Measurements from ENCODE around the gene C21orf91. TPM values are rescaled to one million over a fixed set of nuclear protein-coding genes. Genes with fewer than 3 reads are reported as not detected.
"Not testable (repeated sequence)": the region's sequence is repeated elsewhere in the genome, so short reads cannot be mapped to it uniquely, and the experiment has no call there.

C21orf91 gene
- total RNA-seq, 1 donor from 2014 or later = 49.2 TPM

DNA sequence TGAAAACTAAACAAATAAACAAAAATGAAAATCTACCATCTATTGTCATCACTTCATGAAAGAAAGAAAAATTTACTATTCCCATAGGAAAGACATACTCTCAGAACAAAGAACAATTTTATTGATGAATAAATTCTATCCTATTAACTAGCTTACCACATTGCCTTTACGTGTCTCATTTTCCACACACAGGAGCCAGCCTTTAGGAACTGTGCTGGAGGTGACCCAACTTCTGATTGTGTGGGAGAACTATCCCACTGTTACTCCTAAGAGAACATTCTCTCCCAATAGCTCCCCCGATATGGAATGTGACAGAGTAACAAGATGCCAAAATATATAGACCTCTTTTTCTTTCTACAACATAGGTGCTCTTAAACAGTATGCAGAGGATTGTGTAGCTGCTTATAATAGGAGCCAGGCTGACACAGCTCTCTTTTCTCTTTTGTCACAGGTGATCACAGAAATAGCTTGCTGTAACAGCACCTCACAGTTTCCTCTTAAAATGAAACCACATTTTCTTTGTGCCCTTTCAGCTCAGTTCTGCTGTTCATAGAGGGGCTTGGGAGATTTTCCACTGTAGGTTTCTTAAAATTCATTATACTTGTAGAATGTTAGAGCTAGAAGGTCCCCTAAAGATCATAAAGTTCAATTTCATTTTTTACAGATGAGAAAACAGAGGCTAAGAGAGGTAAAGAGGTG lies 35.5 kb downstream of the C21orf91 start:
- Mint-ChIP-seq H3K4me1 (ENCODE audit: low read depth) (peaks cover 98% of the 10 kb centered on the region), H3K27me3 (ENCODE audit: insufficient read depth) (no peaks in the 10 kb centered on the region), H3K27ac (peak overlapping the region; percentile 84), H3K9me3 (peaks cover 3% of the 10 kb centered on the region), H3K36me3 (ENCODE audit: low read depth) (peaks cover 49% of the 10 kb centered on the region), H3K4me3 (peak overlapping the region; percentile 34)
- intact Hi-C loops (cut with micrococcal nuclease) = loop anchor here (1.0 to 5.0 kb wide), 7 partner anchors 7 to 469 kb away; partner anchors contain the start of gene C21orf91
- no peak for DNase-seq (ENCODE audit: low spot score)

DNA sequence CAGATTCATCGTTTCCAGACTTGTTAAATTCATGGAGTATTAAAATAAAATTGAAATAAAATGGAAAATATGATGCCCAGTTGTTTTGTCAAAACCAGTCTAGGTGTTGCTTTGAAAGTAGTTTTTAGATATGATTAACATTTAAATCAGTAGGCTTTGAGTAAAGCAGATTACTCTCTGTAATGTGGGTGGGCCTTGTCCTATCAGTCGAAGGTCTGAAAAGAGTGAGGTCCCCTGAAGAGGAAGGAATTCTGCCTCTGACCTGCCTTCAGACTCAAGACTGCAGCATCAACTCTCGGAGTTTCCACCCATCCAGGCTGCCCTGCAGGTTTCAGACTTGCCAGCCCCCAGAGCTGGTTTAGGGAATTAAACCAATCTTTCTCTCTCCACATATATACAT lies 36.2 kb downstream of the C21orf91 start:
- intact Hi-C loops (cut with micrococcal nuclease) = loop anchor here (5.0 kb wide), 1 partner anchor 469 kb away; no protein-coding TSS in a partner anchor
- H3K36me3 Mint-ChIP-seq (ENCODE audit: low read depth) = peaks cover 48% of the 10 kb centered on the region
- peak overlapping the region; percentile 35 for H3K4me3 Mint-ChIP-seq
- no peaks in the 10 kb centered on the region for H3K27me3 Mint-ChIP-seq (ENCODE audit: insufficient read depth)
- H3K27ac Mint-ChIP-seq = peak overlapping the region; percentile 84
- no peak for DNase-seq (ENCODE audit: low spot score)
- peaks cover 92% of the 10 kb centered on the region for H3K4me1 Mint-ChIP-seq (ENCODE audit: low read depth)
- H3K9me3 Mint-ChIP-seq = peaks cover 3% of the 10 kb centered on the region

DNA sequence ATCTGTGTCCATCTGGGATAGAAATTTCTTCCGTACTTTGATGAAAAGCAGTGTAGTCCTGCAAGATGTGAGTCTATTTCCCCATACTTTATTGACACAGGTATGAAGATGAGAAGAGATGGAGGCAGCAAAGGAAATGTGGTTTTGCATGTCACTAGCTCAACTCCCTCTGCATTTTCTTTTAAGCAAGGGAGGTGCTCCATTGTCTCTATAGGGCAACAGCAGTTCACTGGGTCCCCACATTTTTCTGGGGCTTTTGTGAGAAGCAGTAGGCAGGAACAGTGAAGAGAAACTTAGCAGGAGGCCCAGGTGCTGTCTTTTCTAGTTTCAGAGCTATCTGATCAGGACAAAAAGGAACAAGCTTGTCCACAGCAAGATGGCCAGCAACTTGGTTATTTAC lies 37.1 kb downstream of the C21orf91 start:
- Mint-ChIP-seq H3K4me1 (ENCODE audit: low read depth) (peaks cover 90% of the 10 kb centered on the region), H3K9me3 (peaks cover 3% of the 10 kb centered on the region), H3K4me3 (peak overlapping the region; percentile 67), H3K36me3 (ENCODE audit: low read depth) (peaks cover 51% of the 10 kb centered on the region), H3K27ac (peak overlapping the region; percentile 93), H3K27me3 (ENCODE audit: insufficient read depth) (no peaks in the 10 kb centered on the region)
- intact Hi-C loops (cut with micrococcal nuclease) = loop anchor here (5.0 kb wide), 1 partner anchor 470 kb away; no protein-coding TSS in a partner anchor
- DNase-seq (ENCODE audit: low spot score) = no peak

DNA sequence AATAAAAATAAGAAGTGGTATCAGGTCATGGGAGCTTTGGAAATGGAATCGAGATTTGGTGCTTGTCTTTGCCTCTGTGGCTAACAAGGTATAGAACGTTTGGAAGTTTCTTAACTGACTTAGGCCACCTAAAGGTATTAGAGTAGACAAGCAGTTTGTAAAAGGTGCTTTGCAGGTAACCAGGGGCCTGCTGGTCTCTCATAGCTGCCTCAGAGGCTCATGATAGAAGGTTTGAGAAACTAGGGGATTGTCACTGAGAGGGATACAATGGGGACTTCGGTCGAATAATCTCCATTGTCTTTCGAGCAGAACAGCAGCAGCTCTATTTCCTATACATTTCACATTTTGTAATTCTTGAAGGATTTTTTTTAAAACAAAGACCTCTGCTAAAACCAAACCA lies 37.6 kb downstream of the C21orf91 start:
- peak overlapping the region; percentile 93 for H3K27ac Mint-ChIP-seq
- peak overlapping the region; percentile 67 for H3K4me3 Mint-ChIP-seq
- DNase-seq (ENCODE audit: low spot score) = no peak
- H3K9me3 Mint-ChIP-seq = peaks cover 3% of the 10 kb centered on the region
- intact Hi-C loops (cut with micrococcal nuclease) = loop anchor here (5.0 kb wide), 1 partner anchor 471 kb away; no protein-coding TSS in a partner anchor
- H3K36me3 Mint-ChIP-seq (ENCODE audit: low read depth) = peaks cover 49% of the 10 kb centered on the region
- H3K27me3 Mint-ChIP-seq (ENCODE audit: insufficient read depth) = no peaks in the 10 kb centered on the region
- peaks cover 90% of the 10 kb centered on the region for H3K4me1 Mint-ChIP-seq (ENCODE audit: low read depth)

DNA sequence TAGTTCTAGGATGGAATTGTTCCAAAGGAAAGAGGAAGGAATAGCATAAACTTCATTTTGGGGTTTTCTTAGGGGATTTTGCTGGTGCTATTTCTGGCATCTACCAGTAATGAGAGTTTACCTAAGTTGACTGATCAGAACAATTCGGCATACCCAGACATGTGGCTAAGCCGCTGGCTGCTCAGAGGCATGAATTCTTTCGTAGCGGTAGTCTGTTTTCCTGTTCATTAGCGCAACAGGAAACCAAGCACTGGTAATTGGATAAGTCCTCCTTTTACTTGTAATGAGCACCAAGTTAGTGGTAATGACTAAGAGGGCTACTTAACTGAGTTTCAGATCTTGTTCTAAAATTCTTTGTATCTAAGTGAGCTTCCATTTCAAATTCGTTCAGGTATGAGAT lies 38.6 kb downstream of the C21orf91 start:
- intact Hi-C loops (cut with micrococcal nuclease) = loop anchor here (5.0 kb wide), 1 partner anchor 472 kb away; no protein-coding TSS in a partner anchor
- Mint-ChIP-seq H3K27ac (peak overlapping the region; percentile 82), H3K36me3 (ENCODE audit: low read depth) (peaks cover 41% of the 10 kb centered on the region), H3K4me3 (peak overlapping the region; percentile 53), H3K27me3 (ENCODE audit: insufficient read depth) (no peaks in the 10 kb centered on the region), H3K4me1 (ENCODE audit: low read depth) (peaks cover 90% of the 10 kb centered on the region), H3K9me3 (peaks cover 3% of the 10 kb centered on the region)
- DNase-seq (ENCODE audit: low spot score) = peak; percentile 39

DNA sequence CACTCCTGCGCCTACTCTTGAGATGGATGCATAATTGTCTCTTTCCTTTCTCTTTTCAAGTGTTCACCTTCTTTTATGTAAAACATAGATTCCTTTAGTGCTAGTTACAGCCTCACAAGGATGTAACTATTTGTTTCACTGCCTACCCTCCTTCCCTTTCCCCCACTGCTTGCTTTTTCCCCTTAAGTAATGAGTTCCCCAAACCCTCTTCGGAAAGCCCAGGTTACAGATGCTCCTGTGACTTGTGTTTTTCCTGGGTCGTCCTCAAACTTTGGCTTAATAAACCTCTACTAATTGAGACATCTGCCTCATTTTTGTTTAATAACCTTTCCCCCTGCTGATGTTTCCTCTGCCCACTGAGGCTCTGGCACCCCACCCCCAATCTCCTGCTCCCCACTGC lies 39.2 kb downstream of the C21orf91 start:
- Mint-ChIP-seq H3K4me1 (ENCODE audit: low read depth) (peaks cover 86% of the 10 kb centered on the region), H3K36me3 (ENCODE audit: low read depth) (peaks cover 36% of the 10 kb centered on the region), H3K9me3 (peaks cover 3% of the 10 kb centered on the region), H3K27me3 (ENCODE audit: insufficient read depth) (no peaks in the 10 kb centered on the region), H3K27ac (peak overlapping the region; percentile 82), H3K4me3 (peak overlapping the region; percentile 53)
- no peak for DNase-seq (ENCODE audit: low spot score)
- intact Hi-C loops (cut with micrococcal nuclease) = loop anchor here (5.0 kb wide), 1 partner anchor 472 kb away; no protein-coding TSS in a partner anchor

DNA sequence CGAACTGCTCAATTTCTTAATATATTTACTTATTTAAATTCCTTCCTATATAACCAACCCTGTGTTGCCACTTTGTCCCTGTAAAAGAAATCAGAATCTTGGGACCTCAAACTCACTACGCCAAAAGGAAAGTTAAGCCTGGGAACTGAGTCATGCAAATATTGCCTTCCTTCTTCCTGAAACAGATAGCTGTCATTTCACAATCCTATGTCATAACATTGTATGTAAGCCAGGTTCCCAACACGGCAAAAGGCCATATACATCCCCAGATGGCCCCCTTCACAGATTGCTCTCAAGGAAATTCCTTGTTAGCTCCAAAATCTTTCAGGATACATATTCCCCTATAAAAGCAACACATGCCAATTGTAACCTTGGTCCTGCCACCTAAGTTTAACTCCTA lies 39.7 kb downstream of the C21orf91 start:
- H3K27me3 Mint-ChIP-seq (ENCODE audit: insufficient read depth) = no peaks in the 10 kb centered on the region
- H3K4me3 Mint-ChIP-seq = peak overlapping the region; percentile 53
- DNase-seq (ENCODE audit: low spot score) = no peak
- H3K27ac Mint-ChIP-seq = peak overlapping the region; percentile 82
- intact Hi-C loops (cut with micrococcal nuclease) = no loop called here
- H3K36me3 Mint-ChIP-seq (ENCODE audit: low read depth) = peaks cover 38% of the 10 kb centered on the region
- H3K4me1 Mint-ChIP-seq (ENCODE audit: low read depth) = peaks cover 83% of the 10 kb centered on the region
- H3K9me3 Mint-ChIP-seq = peaks cover 8% of the 10 kb centered on the region

DNA sequence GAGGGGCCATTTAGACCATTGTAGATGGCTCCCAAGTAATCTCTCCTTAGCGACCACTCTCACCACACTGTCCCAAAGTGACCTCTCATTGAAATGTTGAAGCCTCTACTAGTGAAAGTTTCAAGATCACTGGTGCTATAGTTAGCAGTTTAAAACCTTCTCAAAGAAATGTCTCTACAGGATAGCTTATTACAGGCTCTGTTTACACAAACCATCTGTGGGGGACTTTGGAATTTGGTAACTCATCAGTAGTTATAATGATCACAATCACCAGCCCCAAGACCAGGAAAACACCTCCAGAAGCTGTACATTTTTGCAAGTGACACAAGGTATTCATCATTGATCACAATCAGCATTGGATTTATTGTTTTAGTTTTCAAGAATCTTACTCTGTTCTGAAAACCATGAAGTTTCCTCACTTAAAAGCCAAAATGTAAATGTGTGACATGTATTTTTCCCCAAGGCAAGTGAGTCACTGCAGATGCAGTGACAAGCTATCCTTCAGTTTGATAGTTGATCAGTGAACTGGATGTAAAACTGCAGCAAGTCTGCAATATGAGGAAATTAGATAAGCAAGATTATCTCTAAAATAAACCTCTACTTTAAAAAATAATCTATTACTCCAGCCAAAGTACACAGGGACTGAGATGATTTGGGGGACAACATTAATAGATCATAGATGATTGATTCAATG lies 41.9 kb downstream of the C21orf91 start:
- no peak for DNase-seq (ENCODE audit: low spot score)
- H3K36me3 Mint-ChIP-seq (ENCODE audit: low read depth) = peaks cover 49% of the 10 kb centered on the region

DNA sequence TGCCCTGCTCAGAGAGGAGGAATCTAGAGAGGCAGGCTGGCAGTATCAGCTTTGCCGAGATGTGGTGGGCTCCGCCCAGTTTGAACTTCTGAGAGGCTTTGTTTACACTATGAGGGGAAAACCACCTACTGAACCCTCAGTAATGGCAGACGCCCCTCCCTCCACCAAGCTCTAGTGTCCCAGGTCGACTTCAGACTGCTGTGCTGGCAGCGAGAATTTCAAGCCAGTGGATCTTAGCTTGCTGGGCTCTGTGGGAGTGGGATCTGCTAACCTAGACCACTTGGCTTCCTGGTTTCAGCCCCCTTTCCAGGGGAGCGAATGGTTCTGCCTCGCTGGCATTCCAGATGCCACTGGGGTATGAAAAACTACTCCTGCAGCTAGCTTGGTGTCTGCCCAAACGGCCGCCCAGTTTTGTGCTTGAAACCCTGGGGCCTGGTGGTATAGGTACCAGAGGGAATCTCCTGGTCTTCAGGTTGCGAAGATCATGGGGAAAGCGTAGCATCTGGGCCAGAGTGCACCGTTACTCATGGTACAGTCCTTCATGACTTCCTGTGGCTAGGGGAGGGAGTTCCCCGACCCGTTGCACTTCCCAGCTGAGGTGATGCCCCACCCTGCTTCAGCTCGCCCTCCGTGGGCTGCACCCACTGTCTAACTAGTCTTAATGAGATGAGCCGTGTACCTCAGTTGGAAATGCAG lies 43.6 kb downstream of the C21orf91 start:
- Mint-ChIP-seq H3K4me1 (ENCODE audit: low read depth) (peaks cover 55% of the 10 kb centered on the region), H3K9me3 (peaks cover 44% of the 10 kb centered on the region), H3K36me3 (ENCODE audit: low read depth) (peaks cover 48% of the 10 kb centered on the region), H3K27me3 (ENCODE audit: insufficient read depth) (no peaks in the 10 kb centered on the region), H3K27ac (peak overlapping the region; percentile 72), H3K4me3 (peak overlapping the region; percentile 61)
- peak; percentile 53 for DNase-seq (ENCODE audit: low spot score)
- intact Hi-C loops (cut with micrococcal nuclease) = loop anchor here (1.0 to 2.0 kb wide), 2 partner anchors 9 to 29 kb away; no protein-coding TSS in a partner anchor

More for the DNA sequence above, 41.9 kb downstream of the C21orf91 start:
- peaks cover 72% of the 10 kb centered on the region for H3K4me1 Mint-ChIP-seq (ENCODE audit: low read depth)
- H3K9me3 Mint-ChIP-seq = peaks cover 29% of the 10 kb centered on the region
- peak overlapping the region; percentile 74 for H3K27ac Mint-ChIP-seq
- no peaks in the 10 kb centered on the region for H3K27me3 Mint-ChIP-seq (ENCODE audit: insufficient read depth)
- intact Hi-C loops (cut with micrococcal nuclease) = loop anchor here (2.0 kb wide), 1 partner anchor 30 kb away; no protein-coding TSS in a partner anchor
- peak overlapping the region; percentile 66 for H3K4me3 Mint-ChIP-seq

DNA sequence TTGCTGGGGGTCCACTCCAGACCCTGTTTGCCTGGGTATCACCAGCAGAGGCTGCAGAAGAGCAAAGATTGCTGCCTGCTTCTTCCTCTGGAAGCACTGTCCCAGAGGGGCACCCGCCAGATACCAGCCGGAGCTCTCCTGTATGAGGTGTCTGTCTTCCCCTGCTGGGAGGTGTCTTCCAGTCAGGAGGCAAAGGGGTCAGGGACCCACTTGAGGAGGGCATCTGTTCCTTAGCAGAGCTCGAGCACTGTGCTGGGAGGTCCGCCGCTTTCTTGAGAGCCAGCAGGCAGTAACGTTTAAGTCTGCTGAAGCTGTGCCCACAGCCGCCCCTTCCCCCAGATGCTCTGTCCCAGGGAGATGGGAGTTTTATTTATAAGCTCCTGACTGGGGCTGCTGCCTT lies 44.1 kb downstream of the C21orf91 start:
- peaks cover 50% of the 10 kb centered on the region for H3K4me1 Mint-ChIP-seq (ENCODE audit: low read depth)
- H3K4me3 Mint-ChIP-seq; intact Hi-C loops (cut with micrococcal nuclease): not testable (repeated sequence)

DNA sequence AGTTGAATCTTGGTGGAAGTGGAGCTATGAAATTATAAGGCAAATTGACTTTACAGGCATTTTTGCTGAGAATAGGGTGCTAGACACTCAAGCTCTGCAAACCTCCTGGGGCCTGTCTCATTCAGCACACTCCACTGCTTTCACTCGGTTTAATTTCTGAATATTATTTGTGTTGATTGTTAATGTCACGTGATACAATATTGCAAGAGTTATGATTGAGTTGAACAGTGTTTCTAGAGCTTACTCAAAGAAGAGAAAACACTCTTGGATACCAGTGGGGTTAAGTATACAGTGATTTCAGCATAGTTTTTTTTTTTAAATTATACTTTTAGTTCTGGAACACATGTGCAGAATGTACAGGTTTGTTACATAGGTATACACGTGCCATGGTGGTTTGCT lies 49.7 kb downstream of the C21orf91 start:
- intact Hi-C loops (cut with micrococcal nuclease) = no loop called here
- Mint-ChIP-seq H3K4me1 (ENCODE audit: low read depth) (peaks cover 11% of the 10 kb centered on the region), H3K36me3 (ENCODE audit: low read depth) (peaks cover 27% of the 10 kb centered on the region), H3K27ac (no peak overlapping the region), H3K27me3 (ENCODE audit: insufficient read depth) (no peaks in the 10 kb centered on the region), H3K9me3 (peaks cover 44% of the 10 kb centered on the region), H3K4me3 (no peak overlapping the region)
- no peak for DNase-seq (ENCODE audit: low spot score)

More for the DNA sequence above, 44.1 kb downstream of the C21orf91 start:
- DNase-seq (ENCODE audit: low spot score); H3K27ac Mint-ChIP-seq; H3K27me3 Mint-ChIP-seq (ENCODE audit: insufficient read depth): not testable (repeated sequence)
- H3K36me3 Mint-ChIP-seq (ENCODE audit: low read depth) = peaks cover 47% of the 10 kb centered on the region
- peaks cover 44% of the 10 kb centered on the region for H3K9me3 Mint-ChIP-seq

DNA sequence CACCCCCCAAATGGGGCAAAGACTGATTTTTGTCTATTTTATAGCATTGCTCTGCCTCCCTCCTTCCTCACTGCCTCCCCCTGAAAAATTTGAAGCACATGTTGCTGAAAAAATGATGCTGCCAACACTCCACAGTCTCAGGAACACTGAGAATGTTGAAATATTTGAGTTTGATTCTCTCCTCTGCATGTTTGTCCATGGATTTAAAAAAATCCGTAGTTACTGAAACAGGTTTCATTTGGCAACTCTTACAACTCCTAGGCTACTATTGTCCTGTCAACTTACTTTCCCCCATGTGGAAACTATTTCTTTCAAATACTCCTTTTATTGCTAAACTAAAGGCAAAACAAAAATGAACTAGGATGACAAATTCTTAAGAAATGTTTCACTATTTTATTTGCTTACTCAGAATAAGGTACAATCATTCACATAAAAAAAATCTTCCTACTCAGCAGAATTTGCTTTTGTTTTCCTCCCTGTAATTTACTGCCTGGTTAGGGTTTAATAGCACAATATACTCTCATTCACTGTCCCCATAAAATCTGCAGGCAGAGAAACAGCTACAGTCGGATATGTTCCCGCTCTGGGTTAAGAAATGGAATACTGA lies 50.2 kb downstream of the C21orf91 start:
- no peak overlapping the region for H3K4me3 Mint-ChIP-seq
- H3K27ac Mint-ChIP-seq = no peak overlapping the region
- peaks cover 22% of the 10 kb centered on the region for H3K36me3 Mint-ChIP-seq (ENCODE audit: low read depth)
- peaks cover 39% of the 10 kb centered on the region for H3K9me3 Mint-ChIP-seq
- H3K27me3 Mint-ChIP-seq (ENCODE audit: insufficient read depth) = no peaks in the 10 kb centered on the region
- DNase-seq (ENCODE audit: low spot score) = no peak
- intact Hi-C loops (cut with micrococcal nuclease) = no loop called here
- peaks cover 6% of the 10 kb centered on the region for H3K4me1 Mint-ChIP-seq (ENCODE audit: low read depth)

Data from activated T-helper 1 cell treated with anti-CD3 and anti-CD28 coated beads, Interleukin-12 subunit alpha, Interleukin-12 subunit beta, Interleukin-2, Interleukin-4 antibody, amounts not matched to agents 30 ng/mL and 10 ng/mL and 1 ng/mL, durations not matched to agents 14 hours and 24 hours and 36 hours (primary cell).